Skeletal muscle satellite cell (primary cell): ENCODE results near the gene PNPLA3.

Experiments
- H3K27me3 ChIP-seq: 2 replicates; pipeline ENCODE4 v1.7.0; 2013; ENCODE audit warnings: low read length; ENCODE audit not compliant: control insufficient read depth, insufficient read depth
- H3K36me3 ChIP-seq: 2 replicates; pipeline ENCODE4 v1.7.0; 2013; ENCODE audit warnings: mild to moderate bottlenecking, control low read depth, low read length; ENCODE audit not compliant: insufficient read depth
- H3K4me1 ChIP-seq: 2 replicates; pipeline ENCODE4 v1.7.0; 2013; ENCODE audit warnings: low read length; ENCODE audit not compliant: control insufficient read depth, insufficient read depth
- H3K4me2 ChIP-seq: 2 replicates; pipeline ENCODE4 v1.7.0; 2013; ENCODE audit warnings: mild to moderate bottlenecking, low read length
- H3K4me3 ChIP-seq: 2 replicates; pipeline ENCODE4 v1.7.0; 2013; ENCODE audit warnings: low read length
- H3K9ac ChIP-seq: 2 replicates; pipeline ENCODE4 v1.7.0; 2013; ENCODE audit warnings: mild to moderate bottlenecking, low read depth, low read length, moderate library complexity
- H3K9me3 ChIP-seq: replicated peaks from 2 replicates; pipeline ENCODE4 v1.7.0; 2013; ENCODE audit warnings: mild to moderate bottlenecking, control low read depth, low read length

Gene PNPLA3

GRCh38 chr22:43910178-43910695 is 13.4 kb upstream of the PNPLA3 start:
- Histone ChIP-seq H3K27me3 (peaks cover 35% of the 10 kb centered on the region), H3K4me3 (no peak overlapping the region), H3K9me3 (no peaks in the 10 kb centered on the region), H3K4me1 (no peaks in the 10 kb centered on the region), H3K9ac (no peak overlapping the region), H3K36me3 (no peaks in the 10 kb centered on the region), H3K4me2 (no peak overlapping the region)

GRCh38 chr22:43911351-43911750 is 12.3 kb upstream of the PNPLA3 start:
- Histone ChIP-seq H3K36me3 (no peaks in the 10 kb centered on the region), H3K4me3 (no peak overlapping the region), H3K4me2 (no peak overlapping the region)

GRCh38 chr22:43917521-43917920 is 6.1 kb upstream of the PNPLA3 start:
- H3K4me3 ChIP-seq: no peak overlapping the region
- H3K9me3 ChIP-seq: no peaks in the 10 kb centered on the region
- no peaks in the 10 kb centered on the region for H3K36me3 ChIP-seq
- H3K4me1 ChIP-seq: peaks cover 41% of the 10 kb centered on the region
- peaks cover 9% of the 10 kb centered on the region for H3K27me3 ChIP-seq
- H3K4me2 ChIP-seq: no peak overlapping the region
- H3K9ac ChIP-seq: no peak overlapping the region

More at GRCh38 chr22:43911351-43911750, 12.3 kb upstream of the PNPLA3 start:
- H3K9ac ChIP-seq: no peak overlapping the region
- H3K4me1 ChIP-seq: peaks cover 6% of the 10 kb centered on the region
- no peaks in the 10 kb centered on the region for H3K9me3 ChIP-seq
- H3K27me3 ChIP-seq: peaks cover 32% of the 10 kb centered on the region

GRCh38 chr22:43919106-43919973 is 4.3 kb upstream of the PNPLA3 start:
- peak overlapping the region; percentile 62 for H3K4me2 ChIP-seq
- peaks cover 5% of the 10 kb centered on the region for H3K27me3 ChIP-seq
- H3K9ac ChIP-seq: no peak overlapping the region
- H3K4me3 ChIP-seq: no peak overlapping the region
- peaks cover 49% of the 10 kb centered on the region for H3K4me1 ChIP-seq
- H3K9me3 ChIP-seq: no peaks in the 10 kb centered on the region
- no peaks in the 10 kb centered on the region for H3K36me3 ChIP-seq

GRCh38 chr22:43921370-43921769 is 2.2 kb upstream of the PNPLA3 start:
- peak overlapping the region; percentile 34 for H3K9ac ChIP-seq
- H3K36me3 ChIP-seq: no peaks in the 10 kb centered on the region
- H3K4me2 ChIP-seq: peak overlapping the region; percentile 70
- no peaks in the 10 kb centered on the region for H3K9me3 ChIP-seq
- peaks cover 56% of the 10 kb centered on the region for H3K4me1 ChIP-seq
- H3K27me3 ChIP-seq: no peaks in the 10 kb centered on the region
- peak overlapping the region; percentile 51 for H3K4me3 ChIP-seq

GRCh38 chr22:43922123-43922522 is 1.5 kb upstream of the PNPLA3 start:
- peaks cover 56% of the 10 kb centered on the region for H3K4me1 ChIP-seq
- no peaks in the 10 kb centered on the region for H3K9me3 ChIP-seq
- H3K4me3 ChIP-seq: no peak overlapping the region
- H3K27me3 ChIP-seq: no peaks in the 10 kb centered on the region
- peak overlapping the region; percentile 34 for H3K9ac ChIP-seq
- no peaks in the 10 kb centered on the region for H3K36me3 ChIP-seq
- peak overlapping the region; percentile 70 for H3K4me2 ChIP-seq

- Histone ChIP-seq H3K36me3 (peaks cover 4% of the 10 kb centered on the region), H3K4me1 (peaks cover 51% of the 10 kb centered on the region), H3K9ac (peak overlapping the region; percentile 69), H3K9me3 (no peaks in the 10 kb centered on the region), H3K4me3 (peak overlapping the region; percentile 65), H3K27me3 (no peaks in the 10 kb centered on the region), H3K4me2 (peak overlapping the region; percentile 85)
These were observed 414 bp upstream of the PNPLA3 start for GRCh38 chr22:43923191-43923590.

GRCh38 chr22:43924877-43925276 is 1.3 kb downstream of the PNPLA3 start:
- H3K4me1 ChIP-seq: peaks cover 44% of the 10 kb centered on the region
- no peaks in the 10 kb centered on the region for H3K9me3 ChIP-seq
- H3K36me3 ChIP-seq: peaks cover 13% of the 10 kb centered on the region
- H3K4me2 ChIP-seq: peak overlapping the region; percentile 68
- peak overlapping the region; percentile 1 for H3K9ac ChIP-seq
- peak overlapping the region; percentile 60 for H3K4me3 ChIP-seq
- H3K27me3 ChIP-seq: no peaks in the 10 kb centered on the region

- H3K27me3 ChIP-seq: no peaks in the 10 kb centered on the region
- H3K9me3 ChIP-seq: no peaks in the 10 kb centered on the region
- H3K4me3 ChIP-seq: peak overlapping the region; percentile 60
- peak overlapping the region; percentile 68 for H3K4me2 ChIP-seq
- peak overlapping the region; percentile 1 for H3K9ac ChIP-seq
- peaks cover 20% of the 10 kb centered on the region for H3K36me3 ChIP-seq
- peaks cover 39% of the 10 kb centered on the region for H3K4me1 ChIP-seq
These were observed 2.1 kb downstream of the PNPLA3 start for GRCh38 chr22:43925433-43926348.

GRCh38 chr22:43926349-43926710 is 2.7 kb downstream of the PNPLA3 start:
- H3K4me2 ChIP-seq: no peak overlapping the region
- H3K9ac ChIP-seq: no peak overlapping the region
- H3K9me3 ChIP-seq: no peaks in the 10 kb centered on the region
- H3K27me3 ChIP-seq: no peaks in the 10 kb centered on the region
- H3K36me3 ChIP-seq: peaks cover 20% of the 10 kb centered on the region
- peaks cover 33% of the 10 kb centered on the region for H3K4me1 ChIP-seq
- H3K4me3 ChIP-seq: no peak overlapping the region

GRCh38 chr22:43928468-43928867 is 4.9 kb downstream of the PNPLA3 start:
- Histone ChIP-seq H3K9me3 (no peaks in the 10 kb centered on the region), H3K4me3 (no peak overlapping the region), H3K9ac (no peak overlapping the region), H3K4me1 (peaks cover 13% of the 10 kb centered on the region), H3K27me3 (no peaks in the 10 kb centered on the region), H3K36me3 (peaks cover 32% of the 10 kb centered on the region), H3K4me2 (no peak overlapping the region)
